Adrenal gland (tissue), 12 donors: ENCODE data around the gene HOXA13. TPM values are rescaled to one million over a fixed set of nuclear protein-coding genes. Genes with fewer than 3 reads are reported as not detected.

Experiments used
- DNase-seq, 7 donors: peaks; one replicate each; pipeline ENCODE4 v3.0.0-alpha.2; 2019 to 2020
- H3K27ac ChIP-seq, 5 donors: fragments of 200-600 bp; sonication (generic) in 4 of 5; 1 replicate in 3 of 5; 2 replicates in 2 of 5; pipeline versions ENCODE4 v1.5.1 to v1.8.0; 2016 to 2020; ENCODE audit warnings: mild to moderate bottlenecking in 1 of 5
- H3K27me3 ChIP-seq: fragments of 200-600 bp; 2 replicates; pipeline ENCODE4 v1.8.0; 2021
- H3K36me3 ChIP-seq, 2 donors: fragments of 200-600 bp; replicated peaks in 1 of 2; 1 replicate in 1 of 2; 2 replicates in 1 of 2; pipeline versions ENCODE4 v1.5.1 to v1.8.0; 2018 to 2022
- H3K4me1 ChIP-seq, 2 donors: fragments of 200-600 bp; replicated peaks in 1 of 2; 1 replicate in 1 of 2; 2 replicates in 1 of 2; pipeline versions ENCODE4 v1.5.1 to v1.8.0; 2018 to 2021
- H3K4me3 ChIP-seq, 4 donors: fragments of 200-600 bp; sonication (generic) in 3 of 4; one replicate each; pipeline ENCODE4 v1.5.1; 2016 to 2018
- H3K9me3 ChIP-seq, 3 donors: fragments of 200-600 bp; sonication (generic) in 1 of 3; replicated peaks in 1 of 3; 1 replicate in 2 of 3; 2 replicates in 1 of 3; pipeline versions ENCODE4 v1.5.1 to v1.8.0; 2016 to 2021
- POLR2A ChIP-seq, 2 donors: fragments of 450-650 bp; IDR thresholded peaks; one replicate each; pipeline ENCODE4 v1.6.1; 2017; ENCODE audit warnings: antibody characterized with exemption in 2 of 2, mild to moderate bottlenecking in 2 of 2, moderate library complexity in 1 of 2
- WGBS, 4 donors: extraction: QIAGEN DNeasy Blood & Tissue Kit in 2 of 4; methylation state at CpG; one replicate each; pipeline versions ENCODE4 v1.1.5 to v1.1.7; 2013 to 2017; 5-methylcytosine and 5-hydroxymethylcytosine counted together
- intact Hi-C, 2 donors: fragments of 100-400 bp; cut with DNase I; formaldehyde crosslinking; loops; one replicate each; pipeline versions ENCODE4 v1.14.1 to v1.15.0; 2022 to 2023
- polyA plus RNA-seq, 3 donors: library from polyadenylated mRNA; stranded (reverse); fragments of 200-250 nt in 2 of 3; fragments of 350-450 nt in 1 of 3; fragmentation: Illumina TruSeq in 1 of 3; extraction: RNeasy Lipid Tissue Mini Kit (QIAGEN cat#74804) in 1 of 3; gene quantifications; one replicate each; pipeline ENCODE4 v1.2.3, GENCODE V29; 2013 to 2014
- total RNA-seq, 9 donors: library from RNA; depleted of rRNA in 4 of 9; stranded (reverse); fragments of >200 nt in 4 of 9; fragments of 120-200 nt in 1 of 9; fragmentation: NEBNext Ultra II Directional in 1 of 9; extraction: Animal tissue kit (Norgen Biotek cat#: 25700) in 1 of 9; gene quantifications; one replicate each; pipeline versions ENCODE4 v1.1.0 to v1.2.4, GENCODE V29; 2013 to 2023
- TF ChIP-seq, protein P1 (sequence below), 6 experiments: fragments of 450-650 bp in 4 of 6; fragments of 200-600 bp in 2 of 6; sonication (generic) in 1 of 6; IDR thresholded peaks; 1 replicate in 5 of 6; 2 replicates in 1 of 6; pipeline versions ENCODE4 v1.5.1 to v1.8.0; 2016 to 2021; ENCODE audit warnings: antibody characterized with exemption in 6 of 6, mild to moderate bottlenecking in 2 of 6, moderate library complexity in 1 of 6
- donor health status: healthy with polysubstance abuse.
- donor health status: Bipolar disorder and iron deficiency.
- donor health status: DM: yes; HTN: yes; CAD: no.
- donor health status: DM: no; HTN: no; CAD: no.
- donor health status: DM: no; HTN: no; CAD: no.
- donor health status: DM: yes; HTN: yes; CAD: no.

Gene HOXA13
- total and polyA plus RNA-seq, 12 donors, result 0.17 to 1.4 (median 0.56) TPM; not detected in 1

DNA sequence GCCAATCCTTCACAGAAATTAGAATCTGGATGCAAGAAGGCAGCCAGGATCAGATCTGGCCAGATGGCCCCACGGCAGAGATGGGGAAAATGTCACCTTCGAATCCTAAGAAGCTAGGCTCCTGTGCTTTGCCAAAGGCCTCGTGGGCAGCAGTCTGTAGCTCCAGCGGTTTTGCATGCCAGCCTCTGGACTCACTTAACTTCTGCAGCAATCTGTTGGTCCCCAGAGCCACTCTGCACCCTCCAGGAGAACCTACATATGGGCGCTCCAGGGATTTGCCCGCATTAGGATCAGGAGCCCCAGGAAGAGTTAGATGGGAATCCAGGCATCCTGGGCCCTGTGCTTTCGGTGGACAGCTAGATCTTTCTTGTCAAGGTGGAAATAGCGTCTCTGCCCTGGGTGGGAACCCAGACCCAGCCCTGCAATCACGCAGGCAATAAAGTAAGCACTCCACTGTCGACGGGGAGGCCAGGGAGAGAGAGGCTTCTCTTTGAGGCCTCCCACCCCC lies 10.1 kb upstream of the HOXA13 start:
- 41 to 54% (median 49%) methylated on average over 9 to 11 of the region's 11 CpGs for WGBS, 4 donors
- Histone ChIP-seq H3K27ac (no peak overlapping the region), H3K4me1 (peaks cover 0 to 10% of the 10 kb centered on the region in 2 donors), H3K36me3 (no peaks in the 10 kb centered on the region), H3K9me3 (no peaks in the 10 kb centered on the region), H3K27me3 (peaks cover 79% of the 10 kb centered on the region), H3K4me3 (peak overlapping the region in 1 of 4 donors; percentile 50)
- TF ChIP-seq POLR2A (IDR thresholded peaks at IDR 0.05), result no peak
- TF ChIP-seq, protein P1, sequence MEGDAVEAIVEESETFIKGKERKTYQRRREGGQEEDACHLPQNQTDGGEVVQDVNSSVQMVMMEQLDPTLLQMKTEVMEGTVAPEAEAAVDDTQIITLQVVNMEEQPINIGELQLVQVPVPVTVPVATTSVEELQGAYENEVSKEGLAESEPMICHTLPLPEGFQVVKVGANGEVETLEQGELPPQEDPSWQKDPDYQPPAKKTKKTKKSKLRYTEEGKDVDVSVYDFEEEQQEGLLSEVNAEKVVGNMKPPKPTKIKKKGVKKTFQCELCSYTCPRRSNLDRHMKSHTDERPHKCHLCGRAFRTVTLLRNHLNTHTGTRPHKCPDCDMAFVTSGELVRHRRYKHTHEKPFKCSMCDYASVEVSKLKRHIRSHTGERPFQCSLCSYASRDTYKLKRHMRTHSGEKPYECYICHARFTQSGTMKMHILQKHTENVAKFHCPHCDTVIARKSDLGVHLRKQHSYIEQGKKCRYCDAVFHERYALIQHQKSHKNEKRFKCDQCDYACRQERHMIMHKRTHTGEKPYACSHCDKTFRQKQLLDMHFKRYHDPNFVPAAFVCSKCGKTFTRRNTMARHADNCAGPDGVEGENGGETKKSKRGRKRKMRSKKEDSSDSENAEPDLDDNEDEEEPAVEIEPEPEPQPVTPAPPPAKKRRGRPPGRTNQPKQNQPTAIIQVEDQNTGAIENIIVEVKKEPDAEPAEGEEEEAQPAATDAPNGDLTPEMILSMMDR (IDR thresholded peaks at IDR 0.05), result no peak
- DNase-seq, result no peak
- intact Hi-C loops, result loop anchor here (10.0 kb wide), 3 partner anchors 365 to 805 kb away; no protein-coding TSS in a partner anchor

DNA sequence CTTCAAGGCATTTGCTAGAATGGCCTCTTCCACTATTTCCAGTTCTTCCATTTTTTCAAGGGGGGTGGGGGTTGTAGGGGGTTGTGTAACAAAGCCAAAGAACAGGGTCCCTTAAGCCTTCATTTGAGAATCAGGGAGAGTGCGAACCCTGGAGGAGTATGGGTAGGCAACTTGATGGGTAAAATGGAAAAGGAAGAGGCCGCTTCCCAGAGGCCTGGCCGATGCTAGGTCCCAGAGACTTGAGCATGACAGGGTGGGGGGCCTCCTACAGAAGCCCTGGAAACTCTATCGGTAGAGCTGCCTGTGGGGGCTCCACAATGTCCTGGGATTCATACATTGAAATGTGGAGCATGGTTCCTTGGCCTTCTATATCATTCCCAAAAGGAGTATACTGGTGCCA lies 9.1 kb upstream of the HOXA13 start:
- Histone ChIP-seq H3K27me3 (peaks cover 82% of the 10 kb centered on the region), H3K9me3 (no peaks in the 10 kb centered on the region), H3K36me3 (no peaks in the 10 kb centered on the region), H3K27ac (no peak overlapping the region), H3K4me3 (no peak overlapping the region), H3K4me1 (peaks cover 0 to 11% of the 10 kb centered on the region in 2 donors)
- intact Hi-C loops, result loop anchor here (10.0 kb wide), 2 partner anchors 366 to 806 kb away; no protein-coding TSS in a partner anchor
- whole genome bisulfite sequencing, 4 donors, result 80 to 84% (median 82%) methylated on average over 4 of the region's 4 CpGs
- TF ChIP-seq, protein P1 (IDR thresholded peaks at IDR 0.05), result no peak
- no peak for TF ChIP-seq POLR2A (IDR thresholded peaks at IDR 0.05)
- DNase-seq, result no peak

DNA sequence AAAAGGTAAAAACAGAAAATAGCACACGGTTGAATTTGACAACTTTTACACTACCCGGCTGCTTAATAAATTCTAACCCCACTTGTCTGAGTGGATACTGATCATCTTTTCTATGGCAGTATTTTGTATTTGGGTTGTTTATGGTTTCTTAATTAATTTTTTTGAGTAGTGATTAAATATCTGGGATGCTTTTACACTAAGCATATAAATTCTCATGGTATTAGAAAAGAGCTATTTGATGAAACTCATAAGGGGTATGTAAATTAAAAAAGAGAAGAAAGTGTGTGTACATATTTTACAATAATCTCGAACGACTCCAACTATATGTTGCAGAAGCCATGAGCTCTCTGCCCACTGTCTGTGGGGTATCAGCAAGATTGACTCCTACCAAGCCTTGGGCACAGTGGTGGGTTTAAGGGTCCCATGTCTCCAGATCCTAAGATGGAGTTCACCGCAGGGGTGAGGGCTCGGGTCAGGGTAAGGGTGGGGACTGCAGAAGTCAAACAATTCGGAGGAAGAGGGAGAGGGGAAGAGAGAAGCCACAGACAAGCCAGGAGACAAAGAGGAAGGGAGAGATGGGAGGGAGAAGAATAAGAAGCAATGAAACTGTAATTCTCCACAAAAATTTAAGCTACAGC lies 7.6 kb upstream of the HOXA13 start:
- intact Hi-C loops, result loop anchor here (10.0 kb wide), 2 partner anchors 367 to 807 kb away; no protein-coding TSS in a partner anchor
- Histone ChIP-seq H3K4me1 (peaks cover 0 to 11% of the 10 kb centered on the region in 2 donors), H3K9me3 (no peaks in the 10 kb centered on the region), H3K4me3 (no peak overlapping the region), H3K27ac (no peak overlapping the region), H3K36me3 (no peaks in the 10 kb centered on the region), H3K27me3 (peaks cover 81% of the 10 kb centered on the region)
- 54 to 62% (median 57%) methylated on average over 7 of the region's 7 CpGs for WGBS, 4 donors
- TF ChIP-seq POLR2A (IDR thresholded peaks at IDR 0.05), result no peak
- TF ChIP-seq, protein P1 (IDR thresholded peaks at IDR 0.05), result no peak
- DNase-seq, result no peak

- Histone ChIP-seq H3K27me3 (peaks cover 82% of the 10 kb centered on the region), H3K27ac (no peak overlapping the region), H3K9me3 (no peaks in the 10 kb centered on the region), H3K4me3 (no peak overlapping the region), H3K4me1 (peaks cover 0 to 10% of the 10 kb centered on the region in 2 donors), H3K36me3 (no peaks in the 10 kb centered on the region)
- 12 to 15% (median 14%) methylated on average over 40 to 52 of the region's 52 CpGs for WGBS, 4 donors
- no peak for TF ChIP-seq POLR2A (IDR thresholded peaks at IDR 0.05)
- TF ChIP-seq, protein P1 (IDR thresholded peaks at IDR 0.05), result no peak
- intact Hi-C loops, result loop anchor here (10.0 kb wide), 2 partner anchors 369 to 809 kb away; no protein-coding TSS in a partner anchor
- no peak for DNase-seq
These were observed 5.7 kb upstream of the HOXA13 start for GRCh38 chr7:27205325-27206280.
